HepG2 (cell line): Measurements from ENCODE around the gene LPXN. TPM values are rescaled to one million over a fixed set of nuclear protein-coding genes. Genes with fewer than 3 reads are reported as not detected.

Experiments
- BCL6 ChIP-seq: IDR thresholded peaks from 2 replicates; pipeline ENCODE4 v1.6.1; 2016; ENCODE audit warnings: missing genetic modification reagents, missing compliant biosample characterization
- ESRRA ChIP-seq: sonication (generic); formaldehyde crosslinking; IDR thresholded peaks from 2 replicates; pipeline ENCODE4 v1.5.1; 2020; ENCODE audit warnings: mild to moderate bottlenecking, low read depth, missing genetic modification reagents
- FOXP4 ChIP-seq: sonication (generic); formaldehyde crosslinking; IDR thresholded peaks from 2 replicates; pipeline ENCODE4 v1.4.0; 2020; ENCODE audit warnings: missing genetic modification reagents
- KDM4B ChIP-seq: sonication (generic); formaldehyde crosslinking; IDR thresholded peaks from 2 replicates; pipeline ENCODE4 v1.4.0; 2020; ENCODE audit warnings: missing genetic modification reagents
- MAFG ChIP-seq: sonication (generic); formaldehyde crosslinking; IDR thresholded peaks from 2 replicates; pipeline ENCODE4 v1.5.1; 2020; ENCODE audit warnings: mild to moderate bottlenecking, missing genetic modification reagents
- PHF21A ChIP-seq: sonication (generic); formaldehyde crosslinking; IDR thresholded peaks from 2 replicates; pipeline ENCODE4 v1.5.0; 2020; ENCODE audit warnings: mild to moderate bottlenecking, missing genetic modification reagents
- PLRG1 ChIP-seq: fragments of 450-650 bp; conservative IDR thresholded peaks from 2 replicates; pipeline ENCODE4 v1.6.1; 2016
- RARG ChIP-seq: sonication (generic); formaldehyde crosslinking; IDR thresholded peaks from 2 replicates; pipeline ENCODE4 v1.4.0; 2020; ENCODE audit warnings: low read depth, mild to moderate bottlenecking, missing genetic modification reagents
- SNAPC5 ChIP-seq: sonication (generic); formaldehyde crosslinking; IDR thresholded peaks from 2 replicates; pipeline ENCODE4 v1.8.1; 2023; ENCODE audit warnings: mild to moderate bottlenecking, missing genetic modification reagents, borderline replicate concordance
- TFDP2 ChIP-seq: sonication (generic); formaldehyde crosslinking; IDR thresholded peaks from 2 replicates; pipeline ENCODE4 v1.4.0; 2020; ENCODE audit warnings: missing genetic modification reagents
- ZBTB38 ChIP-seq: sonication (generic); formaldehyde crosslinking; IDR thresholded peaks from 2 replicates; pipeline ENCODE4 v1.5.1; 2020; ENCODE audit warnings: mild to moderate bottlenecking, missing genetic modification reagents
- ZBTB49 ChIP-seq: sonication (generic); formaldehyde crosslinking; IDR thresholded peaks from 2 replicates; pipeline ENCODE4 v1.4.0; 2020; ENCODE audit warnings: missing genetic modification reagents, borderline replicate concordance
- ZFP36L2 ChIP-seq: sonication (generic); formaldehyde crosslinking; IDR thresholded peaks from 2 replicates; pipeline ENCODE4 v1.4.0; 2020; ENCODE audit warnings: missing genetic modification reagents
- ZFY ChIP-seq: sonication (generic); formaldehyde crosslinking; IDR thresholded peaks from 2 replicates; pipeline ENCODE4 v1.4.0; 2020; ENCODE audit warnings: missing genetic modification reagents
- ZFYVE20 ChIP-seq: sonication (generic); formaldehyde crosslinking; IDR thresholded peaks from 2 replicates; pipeline ENCODE4 v1.8.0; 2023; ENCODE audit warnings: low read depth, mild to moderate bottlenecking, moderate library complexity, missing genetic modification reagents, borderline replicate concordance
- ZNF460 ChIP-seq: sonication (generic); formaldehyde crosslinking; IDR thresholded peaks from 2 replicates; pipeline ENCODE4 v1.5.1; 2020; ENCODE audit warnings: missing genetic modification reagents, mild to moderate bottlenecking, borderline replicate concordance
- ZNF543 ChIP-seq: sonication (generic); formaldehyde crosslinking; IDR thresholded peaks from 2 replicates; pipeline ENCODE4 v1.4.0; 2020; ENCODE audit warnings: mild to moderate bottlenecking, missing genetic modification reagents
- ZZZ3 ChIP-seq: sonication (generic); formaldehyde crosslinking; IDR thresholded peaks from 2 replicates; pipeline ENCODE4 v1.4.0; 2020; ENCODE audit warnings: missing genetic modification reagents, mild to moderate bottlenecking, borderline replicate concordance
- polyA plus RNA-seq, 8 experiments: library from polyadenylated mRNA; depleted of rRNA in 3 of 8; stranded (reverse) in 7 of 8; unstranded in 1 of 8; fragments of >200 nt; fragmentation: Illumina TruSeq in 4 of 8; extraction: Trizol in 4 of 8; gene quantifications; 2 replicates each; pipeline versions ENCODE4 v1.2.1 to v1.2.3, GENCODE V29; 2011 to 2016; ENCODE audit warnings: low read depth in 4 of 8, missing spikeins in 1 of 8, mixed read lengths in 1 of 8; ENCODE audit not compliant: insufficient read depth in 1 of 8
- total RNA-seq, 5 experiments: library from RNA; depleted of rRNA; stranded (reverse); fragments of >200 nt; fragmentation: Illumina TruSeq; extraction: Trizol; gene quantifications; 2 replicates each; pipeline ENCODE4 v1.2.3, GENCODE V29; 2016; ENCODE audit warnings: low read depth in 1 of 5
- TF ChIP-seq, protein P1 (sequence below): sonication (generic); formaldehyde crosslinking; IDR thresholded peaks from 2 replicates; pipeline ENCODE4 v1.8.1; 2023; ENCODE audit warnings: missing genetic modification reagents, inconsistent platforms, borderline replicate concordance
- TF ChIP-seq, protein P2 (sequence below): sonication (generic); formaldehyde crosslinking; IDR thresholded peaks from 2 replicates; pipeline ENCODE4 v1.8.1; 2023; ENCODE audit warnings: mild to moderate bottlenecking, missing genetic modification reagents
- TF ChIP-seq, protein P3 (sequence below): sonication (generic); formaldehyde crosslinking; IDR thresholded peaks from 2 replicates; pipeline ENCODE4 v1.4.0; 2020; ENCODE audit warnings: missing genetic modification reagents

The LPXN gene
- total and polyA plus RNA-seq, 2 of the 13 experiments (the other 11 are each of a cell fraction or from before 2014, with no cell fraction given) = 1.7 to 3.5 TPM

DNA sequence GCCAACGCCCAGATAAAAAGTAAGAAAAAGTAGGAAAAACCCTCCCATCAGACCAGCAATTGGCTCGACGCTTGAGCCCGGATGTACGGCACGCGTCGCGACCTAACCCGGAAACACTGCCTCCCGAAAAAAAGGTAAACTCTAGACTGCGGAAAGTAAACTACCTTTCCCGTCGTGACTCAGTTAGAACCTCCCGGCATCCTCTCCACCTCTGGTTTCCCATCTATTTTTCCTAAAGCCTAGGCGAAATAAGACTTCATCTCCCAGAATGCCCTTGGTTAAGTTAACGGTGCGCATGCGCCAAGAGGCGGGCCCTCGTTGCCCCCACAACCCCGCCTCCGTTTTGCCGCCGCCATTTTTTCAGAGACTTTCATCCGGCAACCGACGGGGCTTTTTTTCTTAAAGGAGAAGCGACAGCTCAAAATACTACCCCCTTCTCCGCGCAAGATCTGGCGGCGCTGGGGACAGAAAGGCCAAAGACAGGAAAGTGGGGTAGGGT is 2.5 kb upstream of the LPXN start (continued):
- TF ChIP-seq TFDP2 (CRISPR knock-in tag) (no peak), ZZZ3 (no peak; the same call in 1 of the 2 replicates), ZFYVE20 (CRISPR knock-in tag) (no peak), BCL6 (CRISPR knock-in tag) (peak; percentile 11; the same call in 1 of the 2 replicates), ZBTB49 (CRISPR knock-in tag) (no peak), ZNF543 (no peak), ZNF460 (CRISPR knock-in tag) (no peak), MAFG (CRISPR knock-in tag) (no peak), FOXP4 (peak; percentile 61), PHF21A (CRISPR knock-in tag) (peak; percentile 63; the same call in 1 of the 2 replicates), KDM4B (CRISPR knock-in tag) (no peak; the same call in 1 of the 2 replicates), ZFP36L2 (CRISPR knock-in tag) (no peak), RARG (CRISPR knock-in tag) (no peak), ESRRA (CRISPR knock-in tag) (no peak), ZFY (peak; percentile 68), PLRG1 (no peak), SNAPC5 (no peak), ZBTB38 (CRISPR knock-in tag) (no peak)
- TF ChIP-seq, protein P1, sequence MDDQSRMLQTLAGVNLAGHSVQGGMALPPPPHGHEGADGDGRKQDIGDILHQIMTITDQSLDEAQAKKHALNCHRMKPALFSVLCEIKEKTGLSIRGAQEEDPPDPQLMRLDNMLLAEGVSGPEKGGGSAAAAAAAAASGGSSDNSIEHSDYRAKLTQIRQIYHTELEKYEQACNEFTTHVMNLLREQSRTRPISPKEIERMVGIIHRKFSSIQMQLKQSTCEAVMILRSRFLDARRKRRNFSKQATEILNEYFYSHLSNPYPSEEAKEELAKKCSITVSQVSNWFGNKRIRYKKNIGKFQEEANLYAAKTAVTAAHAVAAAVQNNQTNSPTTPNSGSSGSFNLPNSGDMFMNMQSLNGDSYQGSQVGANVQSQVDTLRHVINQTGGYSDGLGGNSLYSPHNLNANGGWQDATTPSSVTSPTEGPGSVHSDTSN = no peak
- TF ChIP-seq, protein P2, sequence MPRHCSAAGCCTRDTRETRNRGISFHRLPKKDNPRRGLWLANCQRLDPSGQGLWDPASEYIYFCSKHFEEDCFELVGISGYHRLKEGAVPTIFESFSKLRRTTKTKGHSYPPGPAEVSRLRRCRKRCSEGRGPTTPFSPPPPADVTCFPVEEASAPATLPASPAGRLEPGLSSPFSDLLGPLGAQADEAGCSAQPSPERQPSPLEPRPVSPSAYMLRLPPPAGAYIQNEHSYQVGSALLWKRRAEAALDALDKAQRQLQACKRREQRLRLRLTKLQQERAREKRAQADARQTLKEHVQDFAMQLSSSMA (CRISPR knock-in tag) = no peak
- TF ChIP-seq, protein P3, sequence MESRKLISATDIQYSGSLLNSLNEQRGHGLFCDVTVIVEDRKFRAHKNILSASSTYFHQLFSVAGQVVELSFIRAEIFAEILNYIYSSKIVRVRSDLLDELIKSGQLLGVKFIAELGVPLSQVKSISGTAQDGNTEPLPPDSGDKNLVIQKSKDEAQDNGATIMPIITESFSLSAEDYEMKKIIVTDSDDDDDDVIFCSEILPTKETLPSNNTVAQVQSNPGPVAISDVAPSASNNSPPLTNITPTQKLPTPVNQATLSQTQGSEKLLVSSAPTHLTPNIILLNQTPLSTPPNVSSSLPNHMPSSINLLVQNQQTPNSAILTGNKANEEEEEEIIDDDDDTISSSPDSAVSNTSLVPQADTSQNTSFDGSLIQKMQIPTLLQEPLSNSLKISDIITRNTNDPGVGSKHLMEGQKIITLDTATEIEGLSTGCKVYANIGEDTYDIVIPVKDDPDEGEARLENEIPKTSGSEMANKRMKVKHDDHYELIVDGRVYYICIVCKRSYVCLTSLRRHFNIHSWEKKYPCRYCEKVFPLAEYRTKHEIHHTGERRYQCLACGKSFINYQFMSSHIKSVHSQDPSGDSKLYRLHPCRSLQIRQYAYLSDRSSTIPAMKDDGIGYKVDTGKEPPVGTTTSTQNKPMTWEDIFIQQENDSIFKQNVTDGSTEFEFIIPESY = no peak
